NOMO-1 (cell line): ENCODE results near the gene TNN.

Experiments used
- DNase-seq, 2 experiments: peaks; one replicate each; lab custom pipeline; 2025; ENCODE audit not compliant: unreplicated experiment in 2 of 2; lab: John Stamatoyannopoulos, UW

Gene TNN

GRCh38 chr1:175145899-175146528 is 78.4 kb downstream of the TNN start:
- no peak for DNase-seq

GRCh38 chr1:175146529-175147213 is 79.0 kb downstream of the TNN start:
- DNase-seq, result peak; percentile 29 to 37

- DNase-seq, result no peak
Measured at GRCh38 chr1:175147569-175147968, 79.9 kb downstream of the TNN start.

- DNase-seq, result no peak
Measured at GRCh38 chr1:175148068-175148467, 80.4 kb downstream of the TNN start.

- DNase-seq, result no peak
Measured at GRCh38 chr1:175150596-175151319, 83.1 kb downstream of the TNN start.

GRCh38 chr1:175152006-175152652 is 84.5 kb downstream of the TNN start:
- peak; percentile 39 to 43 for DNase-seq

GRCh38 chr1:175154629-175155472 is 87.2 kb downstream of the TNN start:
- peak; percentile 69 to 70 for DNase-seq

- DNase-seq, result no peak
Measured at GRCh38 chr1:175155473-175155856, 87.8 kb downstream of the TNN start.

- no peak for DNase-seq
Measured at GRCh38 chr1:175155936-175156335, 88.3 kb downstream of the TNN start.

GRCh38 chr1:175157200-175157599 is 89.6 kb downstream of the TNN start:
- DNase-seq, result no peak

- DNase-seq, result no peak
Measured at GRCh38 chr1:175158170-175158591, 90.5 kb downstream of the TNN start.

- DNase-seq, result no peak
Measured at GRCh38 chr1:175162955-175163354, 95.3 kb downstream of the TNN start.

- no peak for DNase-seq
Measured at GRCh38 chr1:175163702-175164101, 96.1 kb downstream of the TNN start.

GRCh38 chr1:175164751-175165150 is 97.1 kb downstream of the TNN start:
- DNase-seq, result no peak

GRCh38 chr1:175166746-175167145 is 99.1 kb downstream of the TNN start:
- DNase-seq, result no peak

- no peak for DNase-seq
Measured at GRCh38 chr1:175167861-175168260, 100.2 kb downstream of the TNN start.

- DNase-seq, result no peak
Measured at GRCh38 chr1:175168782-175169181, 101.1 kb downstream of the TNN start.

GRCh38 chr1:175169286-175170018 is 101.8 kb downstream of the TNN start:
- no peak for DNase-seq

- DNase-seq, result no peak
Measured at GRCh38 chr1:175171036-175171913, 103.6 kb downstream of the TNN start.
